GM18867 (cell line): ENCODE results near the gene ATP8B3.

ENCODE experiments used
- ATAC-seq: cut with Tn5 transposase; IDR thresholded peaks from one replicate; pipeline ENCODE4 v1.9.1; 2021; ENCODE audit warnings: mild to moderate bottlenecking, moderate library complexity; ENCODE audit not compliant: unreplicated experiment

ATP8B3 gene

DNA sequence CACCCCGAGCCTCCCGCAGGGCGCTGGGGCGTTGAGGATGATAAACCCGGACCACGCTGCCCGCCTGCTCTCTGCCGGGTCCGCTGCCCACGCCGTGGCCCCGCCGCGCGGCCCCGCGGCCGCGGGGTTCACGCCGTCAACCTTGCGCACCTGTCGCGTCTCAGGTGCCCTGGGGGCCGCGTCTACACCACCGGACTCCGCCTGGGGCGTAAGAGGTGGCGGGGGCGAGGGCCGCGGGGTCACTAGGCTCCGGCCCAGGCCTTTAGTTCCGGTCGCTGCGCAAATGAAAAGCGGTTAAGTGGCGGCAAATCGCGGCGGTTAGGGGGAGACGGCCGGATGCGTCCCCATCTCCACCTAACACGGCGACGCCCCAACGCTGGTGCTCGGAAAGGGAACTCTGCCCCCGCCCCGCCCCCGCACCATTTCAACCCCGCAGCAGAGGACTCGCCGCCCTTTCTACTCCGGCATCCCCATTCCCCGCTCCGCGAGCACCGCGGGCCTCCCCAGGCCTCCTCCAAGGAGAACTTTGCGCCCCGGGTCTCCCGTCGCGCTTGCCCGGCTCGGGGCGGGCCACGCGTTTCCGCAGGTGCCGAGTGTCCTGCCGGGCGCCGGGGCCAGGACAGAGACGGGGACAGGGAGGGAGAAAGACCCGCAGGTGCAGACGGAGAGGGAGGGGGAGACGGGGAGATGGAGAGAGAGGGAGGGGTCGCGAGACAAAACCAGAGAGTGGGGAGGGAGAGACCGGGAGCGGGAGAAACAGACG, 54.4 kb downstream of the ATP8B3 start:
- ATAC-seq, result no peak

- ATAC-seq, result no peak
Measured at GRCh38 chr19:1756705-1757465, 55.2 kb downstream of the ATP8B3 start.

GRCh38 chr19:1756264-1756663, 55.8 kb downstream of the ATP8B3 start:
- ATAC-seq, result no peak

DNA sequence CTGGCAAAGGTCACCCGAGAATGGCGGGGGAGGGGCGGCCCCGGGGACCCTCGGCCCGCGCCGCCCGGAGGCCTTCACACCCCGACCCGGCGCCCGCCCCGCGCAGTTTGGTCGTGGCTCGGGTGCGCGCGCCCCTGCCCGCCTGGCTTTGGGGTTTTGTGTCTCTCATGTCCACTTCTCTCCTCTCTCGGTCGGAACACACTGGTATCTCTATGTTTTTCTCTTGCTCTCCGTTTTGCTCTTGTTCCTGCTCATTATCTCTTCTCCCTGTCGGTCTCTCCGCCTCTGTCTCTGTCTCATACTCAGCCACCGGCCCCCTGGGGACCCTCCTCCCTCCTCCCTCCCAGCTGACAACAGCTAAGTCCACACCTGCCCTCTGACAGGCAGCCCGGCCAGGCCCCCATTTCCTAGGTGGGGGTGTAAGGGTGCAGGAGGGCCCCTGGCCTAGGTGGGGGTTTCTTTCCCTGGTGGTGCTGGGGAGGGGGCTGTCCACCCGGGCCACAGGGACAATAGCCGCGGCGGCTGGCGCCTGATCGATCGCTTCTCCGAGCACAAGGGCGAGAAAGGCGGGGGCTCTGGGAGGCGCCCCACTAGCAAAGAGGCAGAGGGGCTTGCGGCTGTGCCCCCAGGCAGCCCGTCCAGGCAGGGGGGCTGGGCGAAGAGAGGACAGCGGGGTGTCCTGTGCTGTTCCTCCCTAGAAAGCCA, 56.5 kb downstream of the ATP8B3 start:
- no peak for ATAC-seq

DNA sequence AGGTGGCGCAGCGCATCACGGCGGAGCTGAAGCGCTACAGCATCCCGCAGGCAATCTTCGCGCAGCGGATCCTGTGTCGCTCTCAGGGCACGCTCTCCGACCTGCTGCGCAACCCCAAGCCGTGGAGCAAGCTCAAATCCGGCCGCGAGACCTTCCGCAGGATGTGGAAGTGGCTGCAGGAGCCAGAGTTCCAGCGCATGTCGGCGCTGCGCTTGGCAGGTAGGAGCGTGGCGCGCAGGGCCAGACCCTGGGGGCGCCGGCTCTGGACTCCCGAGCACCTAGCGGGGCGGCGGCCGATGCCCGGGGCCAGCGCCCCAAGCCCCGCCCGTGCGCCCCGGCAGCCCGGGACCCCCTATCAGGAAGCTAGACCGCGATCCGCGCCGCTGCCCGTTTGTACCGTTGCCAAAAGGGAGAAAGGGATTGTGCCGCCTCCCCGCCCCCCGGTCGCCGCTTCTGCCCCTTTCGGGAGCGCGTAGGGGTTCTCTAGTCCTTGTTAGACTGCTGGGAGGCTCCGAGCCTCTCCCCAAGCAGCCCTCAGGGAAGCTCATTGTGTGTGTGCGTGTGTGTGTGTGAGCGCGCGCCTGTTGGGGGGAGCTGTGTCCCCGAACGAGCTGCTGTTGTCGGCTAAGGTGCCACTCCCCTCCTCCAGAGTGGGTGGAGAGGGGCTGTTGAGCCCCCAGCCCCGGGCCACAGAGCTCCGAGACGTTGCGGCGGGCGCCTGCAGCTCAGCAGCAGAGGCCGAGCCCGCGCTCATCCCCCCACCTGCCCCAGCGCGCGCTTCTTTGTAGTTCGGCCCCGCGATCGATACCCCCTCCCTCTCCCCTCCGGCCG, 57.2 kb downstream of the ATP8B3 start:
- ATAC-seq, result no peak

GRCh38 chr19:1754018-1754635, 57.9 kb downstream of the ATP8B3 start:
- no peak for ATAC-seq

GRCh38 chr19:1752757-1753728, 59.0 kb downstream of the ATP8B3 start, which contains the start of gene ONECUT3:
Gene ONECUT3, plus strand, starts transcription at chr19:1753506. Its CDS starts 157 bp downstream, at chr19:1753663.
- ATAC-seq, result no peak

- no peak for ATAC-seq
Measured at GRCh38 chr19:1752009-1752756, 59.9 kb downstream of the ATP8B3 start.

GRCh38 chr19:1751367-1752008, 60.6 kb downstream of the ATP8B3 start:
- no peak for ATAC-seq

GRCh38 chr19:1750343-1751021, 61.6 kb downstream of the ATP8B3 start:
- ATAC-seq, result no peak

DNA sequence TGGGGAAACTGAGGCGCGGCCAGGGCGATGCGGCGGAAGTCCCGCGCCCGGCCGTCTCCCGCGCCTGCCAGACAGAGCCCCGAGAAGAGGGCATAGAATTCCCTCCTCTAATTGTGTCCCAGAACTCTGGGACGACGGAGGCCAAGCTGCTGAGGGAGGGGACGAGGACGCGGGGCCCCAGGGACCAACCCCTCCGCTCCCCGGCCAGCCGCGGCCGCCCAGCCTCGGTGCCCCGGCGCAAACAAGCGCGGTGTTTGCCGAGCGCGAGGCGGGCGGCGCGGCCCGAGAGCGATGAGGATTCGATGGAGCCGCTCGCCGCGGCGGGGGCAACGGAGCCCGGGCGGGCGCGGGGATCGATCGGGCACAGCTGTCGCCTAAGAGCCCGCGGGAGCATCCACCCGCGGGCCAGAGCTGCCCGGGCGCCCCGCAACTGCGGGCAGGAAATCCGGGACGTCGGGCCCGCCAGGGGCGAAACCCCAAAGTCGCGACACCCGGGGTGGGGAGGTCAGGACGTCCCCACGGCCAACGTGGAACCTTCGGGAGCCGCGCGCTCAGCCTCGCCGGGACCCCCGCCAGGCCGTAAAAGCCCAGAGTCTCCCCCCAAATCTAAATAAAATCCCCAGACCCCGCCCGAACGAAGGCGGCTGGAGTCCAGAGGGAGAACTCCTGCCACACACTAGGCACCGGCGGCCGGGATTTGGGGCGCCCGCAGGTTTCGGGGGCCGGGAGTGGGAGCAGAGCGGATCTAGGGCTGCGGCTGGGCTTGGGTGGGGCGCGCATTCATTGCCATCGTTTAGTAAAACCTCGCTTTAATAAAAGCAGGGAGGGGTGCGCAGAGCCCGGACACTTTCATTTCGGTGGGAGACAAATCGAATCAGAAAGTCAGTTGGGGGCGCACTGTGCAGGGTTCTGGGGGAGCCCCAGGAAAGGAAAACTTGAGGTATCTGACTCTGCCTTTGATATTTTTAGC, 62.4 kb downstream of the ATP8B3 start:
- no peak for ATAC-seq

- ATAC-seq, result no peak
Measured at GRCh38 chr19:1748873-1749341, 63.2 kb downstream of the ATP8B3 start.

DNA sequence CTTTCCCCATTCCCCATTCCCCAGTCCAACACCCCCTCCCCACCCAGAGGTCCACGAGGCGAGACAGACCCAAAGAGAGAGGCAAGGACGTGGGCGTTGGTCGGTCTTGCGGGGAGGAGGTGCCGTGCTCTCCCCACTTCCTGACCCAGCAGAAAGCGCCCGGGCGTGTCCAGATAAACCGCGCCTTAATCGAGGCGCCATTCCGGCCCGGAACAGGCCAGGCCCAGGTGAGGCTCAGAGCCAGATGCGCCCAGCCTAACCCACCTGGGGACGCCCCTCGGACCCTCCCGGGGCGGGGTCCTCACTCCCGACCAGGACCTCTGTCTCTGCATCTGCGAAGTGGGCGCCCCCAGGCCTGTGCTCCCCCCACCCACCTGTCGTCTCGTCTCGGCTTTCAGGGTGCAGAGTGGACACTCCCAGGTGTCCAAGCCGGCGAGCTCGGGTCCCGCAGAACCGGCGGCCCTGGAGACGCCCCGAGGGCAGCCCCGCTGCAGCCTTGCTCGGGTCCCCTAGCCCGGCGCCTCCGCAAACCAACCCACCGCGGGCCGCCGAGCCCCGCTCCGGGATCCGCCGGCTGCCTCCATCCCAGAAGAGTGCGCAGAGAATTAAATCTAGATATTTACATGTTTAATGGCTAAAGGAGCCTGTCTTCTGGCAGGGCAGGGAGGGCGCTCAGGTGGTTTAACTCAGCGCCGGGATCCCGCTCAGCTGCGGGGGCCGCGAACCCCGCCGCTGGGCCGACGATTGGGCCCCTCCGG, 63.8 kb downstream of the ATP8B3 start:
- ATAC-seq, result no peak

- ATAC-seq, result no peak
Measured at GRCh38 chr19:1747285-1748114, 64.6 kb downstream of the ATP8B3 start.
